ENCODE results near the gene PPP1R2B. TPM values are rescaled to one million over a fixed set of nuclear protein-coding genes. Genes with fewer than 3 reads are reported as not detected.

PPP1R2B gene
- total and polyA plus RNA-seq, 2 of the 4 experiments (the other 2 are of a cell fraction), result not detected

DNA sequence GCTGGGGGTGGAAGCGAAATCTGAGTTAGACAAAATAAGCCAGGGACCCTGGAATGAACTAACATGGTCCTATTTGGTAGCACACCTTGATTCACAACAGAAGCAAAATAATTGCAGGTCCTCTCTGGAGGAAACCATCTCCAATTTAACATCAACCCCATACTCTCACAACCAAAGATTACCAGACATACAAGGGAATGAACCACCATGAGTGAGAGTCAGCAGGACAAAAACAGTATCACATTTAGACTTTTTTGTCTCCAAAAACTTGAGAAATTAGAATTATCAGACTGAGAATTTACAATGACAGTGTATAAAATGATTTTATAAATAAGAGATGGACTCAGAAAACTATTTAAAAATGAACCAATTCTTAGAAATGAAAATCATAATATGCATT lies 21.1 kb downstream of the PPP1R2B start:
- H3K36me3 ChIP-seq (ENCODE audit: control insufficient read depth, insufficient read depth, low read length), result no peaks in the 10 kb centered on the region
- no peak overlapping the region for H2BK120ac ChIP-seq (ENCODE audit: low read depth, low read length)
- H2AK9ac ChIP-seq (replicated peaks; ENCODE audit: low read depth, low read length, poor library complexity), result no peak overlapping the region
- no TSS peak for BruUV-seq (replicated peaks)
- no peak for ATAC-seq (ENCODE audit: low read depth)
- no peaks in the 10 kb centered on the region for H3K4me1 ChIP-seq (ENCODE audit: control insufficient read depth, insufficient read depth, low read length)
- H3K4me3 ChIP-seq (ENCODE audit: insufficient read depth, low read depth, low read length), result no peak overlapping the region
- H3K27ac ChIP-seq (ENCODE audit: insufficient read depth, low read length), result no peak overlapping the region
- no peak overlapping the region for H2AFZ ChIP-seq (replicated peaks; ENCODE audit: low read length, poor library complexity)
- H4K91ac ChIP-seq (ENCODE audit: insufficient read depth, low read depth, low read length), result no peak overlapping the region
- H2BK5ac ChIP-seq (ENCODE audit: low read depth, low read length, poor library complexity, severe bottlenecking), result no peak overlapping the region
- no peaks in the 10 kb centered on the region for H3K79me1 ChIP-seq (ENCODE audit: low read depth in 1 of 2, low read length in 2 of 2)
- no peak overlapping the region for H3K56ac ChIP-seq (ENCODE audit: extremely low read depth, insufficient read depth, low read length)
- H2AK5ac ChIP-seq (ENCODE audit: low read depth, low read length), result no peak overlapping the region
- H3K9me1 ChIP-seq (ENCODE audit: insufficient read depth, low read length), result no peaks in the 10 kb centered on the region
- no peaks in the 10 kb centered on the region for H3K27me3 ChIP-seq (ENCODE audit: control insufficient read depth, insufficient read depth, low read length)
- no peak overlapping the region for H3K18ac ChIP-seq (ENCODE audit: low read depth, low read length)
- no peak overlapping the region for H3K4me2 ChIP-seq (ENCODE audit: low read depth, low read length)
- dilution Hi-C loops (cut with HindIII; ENCODE audit: low sequenced_read_pairs, unreplicated experiment) (no loop called here), in situ Hi-C loops (cut with MboI; ENCODE audit: low sequenced_read_pairs) (no loop called here), intact Hi-C loops (cut with micrococcal nuclease) (no loop called here)
- no peaks in the 10 kb centered on the region; the same call in 1 of the 2 replicates for H3K9me3 ChIP-seq (ENCODE audit: control insufficient read depth, insufficient read depth, low read length)
- ChIA-PET CTCF (no interaction called here), POLR2A (ENCODE audit: unreplicated experiment) (no interaction called here)
- H4K20me1 ChIP-seq (ENCODE audit: insufficient read depth, low read length), result no peaks in the 10 kb centered on the region
- no peak overlapping the region for H4K8ac ChIP-seq (ENCODE audit: low read depth in 2 of 2, low read length in 2 of 2)
- H3K23ac ChIP-seq (ENCODE audit: low read depth, low read length), result no peak overlapping the region
- no peak for DNase-seq
- H2BK15ac ChIP-seq (ENCODE audit: low read depth, low read length), result no peak overlapping the region
- H4K5ac ChIP-seq (ENCODE audit: low read depth, low read length), result no peak overlapping the region
- TF ChIP-seq CTCF (conservative IDR thresholded peaks at IDR 0.05; ENCODE audit: low read depth, low read length) (no peak), NFE2L2 (IDR thresholded peaks at IDR 0.05; ENCODE audit: low read depth, low read length) (no peak), BHLHE40 (IDR thresholded peaks at IDR 0.05; ENCODE audit: low read depth, low read length) (no peak), ELK1 (IDR thresholded peaks at IDR 0.05; ENCODE audit: borderline replicate concordance, low read depth, low read length) (no peak), MAZ (IDR thresholded peaks at IDR 0.05; ENCODE audit: borderline replicate concordance, low read depth, low read length) (no peak), MAFK (IDR thresholded peaks at IDR 0.05; ENCODE audit: low read depth, low read length) (no peak), MXI1 (IDR thresholded peaks at IDR 0.05; ENCODE audit: borderline replicate concordance, low read depth, low read length) (no peak), RAD21 (IDR thresholded peaks at IDR 0.05; ENCODE audit: low read length) (no peak), CEBPB (IDR thresholded peaks at IDR 0.05; ENCODE audit: low read depth, low read length) (no peak), RFX5 (IDR thresholded peaks at IDR 0.05; ENCODE audit: low read depth, low read length) (no peak), SMC3 (IDR thresholded peaks at IDR 0.05; ENCODE audit: low read depth, low read length) (no peak), FOS (IDR thresholded peaks at IDR 0.05; ENCODE audit: low read depth, low read length) (no peak)
- TF ChIP-seq, protein P1, sequence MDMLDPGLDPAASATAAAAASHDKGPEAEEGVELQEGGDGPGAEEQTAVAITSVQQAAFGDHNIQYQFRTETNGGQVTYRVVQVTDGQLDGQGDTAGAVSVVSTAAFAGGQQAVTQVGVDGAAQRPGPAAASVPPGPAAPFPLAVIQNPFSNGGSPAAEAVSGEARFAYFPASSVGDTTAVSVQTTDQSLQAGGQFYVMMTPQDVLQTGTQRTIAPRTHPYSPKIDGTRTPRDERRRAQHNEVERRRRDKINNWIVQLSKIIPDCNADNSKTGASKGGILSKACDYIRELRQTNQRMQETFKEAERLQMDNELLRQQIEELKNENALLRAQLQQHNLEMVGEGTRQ (IDR thresholded peaks at IDR 0.05; ENCODE audit: low read depth, low read length), result no peak
- no peak overlapping the region for H3K14ac ChIP-seq (replicated peaks; ENCODE audit: low read depth, low read length)
- no peak overlapping the region for H2BK20ac ChIP-seq (ENCODE audit: low read depth, low read length)
- H3K4ac ChIP-seq (ENCODE audit: low read depth, low read length), result no peak overlapping the region
- no peak overlapping the region for H3K9ac ChIP-seq (ENCODE audit: low read depth, low read length)
- no CpG with 5 or more reads among the region's 1 CpG for WGBS, 2 experiments (ENCODE audit: extremely low coverage in 2 of 2, insufficient read length in 1 of 2)

Data from IMR-90 (cell line).